Omental fat pad (tissue), 4 donors: ENCODE results near the gene NDST3. TPM values are rescaled to one million over a fixed set of nuclear protein-coding genes. Genes with fewer than 3 reads are reported as not detected.

Source experiments
- ATAC-seq: fragments of 150-250 bp; one replicate; pipeline ENCODE4 v1.9.1; 2016; ENCODE audit warnings: mild to moderate bottlenecking, moderate library complexity; ENCODE audit not compliant: low FRiP score
- DNase-seq: peaks from one replicate; pipeline ENCODE4 v3.0.0-alpha.2; 2019; ENCODE audit warnings: low spot score
- total RNA-seq, 4 donors: library from RNA; depleted of rRNA; stranded (reverse); fragments of >200 nt; gene quantifications; one replicate each; pipeline ENCODE4 v1.1.0, GENCODE V29; 2016
- TF ChIP-seq, protein P1 (sequence below), 3 donors: fragments of 450-650 bp; IDR thresholded peaks; one replicate each; pipeline ENCODE4 v1.5.1; 2016 to 2017; ENCODE audit warnings: antibody characterized with exemption in 3 of 3, mild to moderate bottlenecking in 3 of 3, moderate library complexity in 2 of 3

The NDST3 gene
- total RNA-seq, 4 donors from 2014 or later, result not detected

DNA sequence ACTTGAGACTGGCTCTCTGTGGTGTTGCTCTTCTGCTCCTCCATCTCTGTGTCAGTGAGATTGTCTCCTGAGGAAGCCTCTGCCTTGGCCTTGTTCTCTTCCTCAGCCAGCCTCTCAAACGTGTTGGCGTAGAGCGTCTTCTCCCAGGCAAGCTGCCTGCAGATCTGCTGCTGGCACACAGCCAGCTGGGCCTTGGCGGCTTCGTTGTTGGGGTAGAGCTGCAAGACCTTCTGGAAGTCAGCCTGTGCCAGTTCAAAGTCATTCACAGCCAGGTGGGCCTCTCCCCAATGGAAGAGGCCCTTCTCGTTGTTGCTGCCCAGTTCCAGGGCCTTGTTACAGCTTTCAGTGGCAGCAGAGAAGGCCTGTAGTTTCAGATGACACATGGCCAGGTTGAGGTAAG is 159.1 kb downstream of the NDST3 start:
- DNase-seq, result no peak
- TF ChIP-seq, protein P1, sequence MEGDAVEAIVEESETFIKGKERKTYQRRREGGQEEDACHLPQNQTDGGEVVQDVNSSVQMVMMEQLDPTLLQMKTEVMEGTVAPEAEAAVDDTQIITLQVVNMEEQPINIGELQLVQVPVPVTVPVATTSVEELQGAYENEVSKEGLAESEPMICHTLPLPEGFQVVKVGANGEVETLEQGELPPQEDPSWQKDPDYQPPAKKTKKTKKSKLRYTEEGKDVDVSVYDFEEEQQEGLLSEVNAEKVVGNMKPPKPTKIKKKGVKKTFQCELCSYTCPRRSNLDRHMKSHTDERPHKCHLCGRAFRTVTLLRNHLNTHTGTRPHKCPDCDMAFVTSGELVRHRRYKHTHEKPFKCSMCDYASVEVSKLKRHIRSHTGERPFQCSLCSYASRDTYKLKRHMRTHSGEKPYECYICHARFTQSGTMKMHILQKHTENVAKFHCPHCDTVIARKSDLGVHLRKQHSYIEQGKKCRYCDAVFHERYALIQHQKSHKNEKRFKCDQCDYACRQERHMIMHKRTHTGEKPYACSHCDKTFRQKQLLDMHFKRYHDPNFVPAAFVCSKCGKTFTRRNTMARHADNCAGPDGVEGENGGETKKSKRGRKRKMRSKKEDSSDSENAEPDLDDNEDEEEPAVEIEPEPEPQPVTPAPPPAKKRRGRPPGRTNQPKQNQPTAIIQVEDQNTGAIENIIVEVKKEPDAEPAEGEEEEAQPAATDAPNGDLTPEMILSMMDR (IDR thresholded peaks at IDR 0.05), result no peak

DNA sequence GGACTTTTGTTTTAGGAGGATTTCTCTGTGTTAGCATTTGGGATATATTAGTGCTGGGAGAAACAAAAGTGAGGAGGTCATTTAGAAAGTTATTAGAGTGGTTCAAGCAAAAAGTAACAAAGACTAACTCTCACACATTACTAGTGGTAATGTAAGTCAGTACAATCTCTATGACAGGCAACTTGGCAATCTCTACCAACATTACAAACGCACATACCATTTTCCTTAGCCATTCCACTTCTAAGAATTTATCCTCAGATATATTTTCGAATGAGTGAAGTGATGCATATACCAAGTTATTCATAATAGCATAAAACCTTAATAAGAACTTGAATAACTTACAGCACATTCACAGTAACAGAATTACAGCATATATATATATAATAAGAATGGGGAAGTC is 172.3 kb downstream of the NDST3 start:
- TF ChIP-seq, protein P1 (IDR thresholded peaks at IDR 0.05), result no peak
- DNase-seq, result no peak
- ATAC-seq, result no peak

More for the DNA sequence above, 159.1 kb downstream of the NDST3 start:
- no peak for ATAC-seq

DNA sequence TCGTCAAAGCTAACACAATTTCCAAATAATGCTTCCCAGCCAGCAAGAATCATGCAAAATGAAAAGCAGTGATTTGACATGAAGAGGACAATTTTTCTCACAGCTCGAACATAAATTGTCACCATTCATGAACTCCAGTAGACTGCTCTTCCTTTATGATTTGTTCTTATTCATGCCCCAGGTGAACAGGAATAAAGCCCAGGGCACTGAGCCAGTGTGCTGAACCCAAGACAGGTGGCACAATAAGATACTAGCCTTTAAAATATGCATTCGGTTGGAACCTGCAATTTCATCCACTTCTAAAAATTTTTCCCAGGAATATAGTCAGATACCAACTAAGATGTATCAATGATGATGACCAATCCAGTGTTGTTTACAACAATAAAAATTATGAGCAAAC is 178.8 kb downstream of the NDST3 start:
- DNase-seq (no peak), ATAC-seq (no peak)
- TF ChIP-seq, protein P1 (IDR thresholded peaks at IDR 0.05), result no peak

DNA sequence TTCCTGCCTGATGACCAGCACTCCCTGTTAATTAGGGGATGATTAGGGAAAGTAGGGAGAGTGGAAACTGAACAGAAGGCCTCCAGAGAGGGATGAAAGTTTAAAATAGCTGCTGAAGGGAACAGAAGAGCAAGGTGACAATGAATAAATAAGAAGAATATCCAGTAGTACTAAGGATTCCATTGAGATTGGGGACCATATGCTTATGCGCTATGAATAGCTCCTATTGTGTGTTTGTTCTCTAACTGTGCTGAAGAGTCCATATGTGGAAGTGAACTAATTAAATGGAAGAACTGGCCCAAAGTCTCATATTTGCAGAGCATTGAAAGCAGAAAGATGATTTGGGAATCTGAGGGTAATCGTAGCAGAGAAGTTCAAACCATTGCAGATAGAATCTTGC is 181.5 kb downstream of the NDST3 start:
- DNase-seq, result no peak
- ATAC-seq, result no peak
- TF ChIP-seq, protein P1 (IDR thresholded peaks at IDR 0.05), result no peak

DNA sequence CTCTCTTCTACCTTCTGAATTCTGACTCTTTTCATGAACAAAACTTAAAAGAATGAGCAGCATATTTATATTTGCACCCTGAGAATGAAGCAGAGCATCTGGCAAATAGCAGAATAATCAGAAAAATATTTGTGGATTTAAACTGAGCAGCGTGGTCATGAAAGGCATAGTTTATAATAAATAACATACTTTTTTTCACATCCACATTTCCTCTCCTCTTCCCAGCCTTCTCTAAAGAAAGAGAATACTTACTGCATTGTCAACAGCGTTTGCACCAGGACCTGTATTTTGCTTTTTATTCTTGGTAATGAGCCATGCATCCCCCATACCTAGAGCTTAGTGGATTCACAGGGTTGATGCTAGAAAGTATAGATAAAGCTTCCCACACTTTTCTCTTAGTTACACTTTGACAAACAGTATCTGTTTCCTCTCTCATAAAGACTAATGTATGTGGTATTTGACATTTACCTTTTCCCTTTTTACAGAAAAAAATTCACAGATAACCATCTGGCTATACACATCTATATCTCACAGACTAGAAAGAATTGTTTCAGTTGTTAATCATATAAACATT is 187.0 kb downstream of the NDST3 start:
- TF ChIP-seq, protein P1 (IDR thresholded peaks at IDR 0.05), result no peak
- ATAC-seq (no peak), DNase-seq (no peak)

DNA sequence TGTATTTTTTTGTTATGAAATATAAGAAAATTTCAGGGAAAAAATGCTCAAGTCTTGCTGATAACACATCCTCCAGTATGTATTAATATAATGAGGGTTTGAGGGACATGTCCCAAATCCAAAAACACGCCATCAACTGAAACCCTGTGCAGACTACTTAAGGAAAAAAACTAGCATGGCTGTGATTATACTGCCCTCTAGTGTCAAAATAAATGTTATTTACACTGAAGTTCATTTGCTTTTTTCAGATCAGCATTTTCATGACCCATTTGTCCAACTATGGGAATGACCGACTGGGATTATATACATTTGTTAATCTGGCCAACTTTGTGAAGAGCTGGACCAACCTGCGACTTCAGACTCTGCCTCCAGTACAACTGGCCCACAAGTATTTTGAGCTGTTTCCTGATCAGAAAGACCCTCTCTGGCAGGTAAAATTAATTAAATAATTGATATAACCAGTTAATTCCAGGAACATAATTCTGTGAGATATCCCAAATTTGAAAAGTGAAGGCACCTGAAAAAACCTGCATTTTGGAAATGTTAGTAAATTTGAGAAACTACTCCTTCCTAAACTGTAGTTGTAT is 190.1 kb downstream of the NDST3 start:
- TF ChIP-seq, protein P1 (IDR thresholded peaks at IDR 0.05), result no peak
- no peak for ATAC-seq
- no peak for DNase-seq

DNA sequence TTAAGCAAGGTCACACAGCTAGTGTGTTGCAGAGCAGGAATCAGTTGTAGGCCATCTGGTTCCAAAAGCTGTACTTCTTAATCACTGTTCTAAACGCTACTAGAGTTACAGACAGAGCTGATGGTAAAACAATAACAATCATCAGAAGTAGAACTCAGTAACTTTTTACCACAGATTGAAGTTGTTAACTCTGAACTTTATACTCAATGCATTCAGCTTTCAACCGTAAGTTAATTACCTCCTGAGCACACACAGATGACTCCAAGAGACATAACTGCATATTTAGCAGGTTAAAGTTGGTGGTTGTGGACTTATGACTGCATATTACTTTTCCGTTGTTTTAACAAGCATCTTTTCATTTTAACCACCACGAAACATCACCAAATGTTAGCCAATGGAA is 191.2 kb downstream of the NDST3 start:
- ATAC-seq, result no peak
- no peak for DNase-seq
- TF ChIP-seq, protein P1 (IDR thresholded peaks at IDR 0.05), result no peak
